ENCODE measurements around the gene NDNF. TPM values are rescaled to one million over a fixed set of nuclear protein-coding genes. Genes with fewer than 3 reads are reported as not detected.

The NDNF gene
- not detected for polyA plus RNA-seq (2012; ENCODE audit: low read depth, missing spikeins)

- no peak for FAIRE-seq
- TF ChIP-seq POLR2A (IDR thresholded peaks at IDR 0.05; ENCODE audit: low read depth, low read length) (no peak), POLR2AphosphoS5 (IDR thresholded peaks at IDR 0.05; ENCODE audit: low read depth, low read length) (no peak), TAF1 (IDR thresholded peaks at IDR 0.05; ENCODE audit: low read depth, low read length) (no peak), POU2F2 (IDR thresholded peaks at IDR 0.05; ENCODE audit: low read depth, low read length) (no peak), PAX5 (IDR thresholded peaks at IDR 0.05; ENCODE audit: insufficient read depth, low read length, severe bottlenecking) (no peak), SPI1 (IDR thresholded peaks at IDR 0.05; ENCODE audit: low read depth, low read length) (no peak)
- DNase-seq (ENCODE audit: insufficient read length, low spot score), result no peak
Observed at GRCh38 chr4:121072224-121073003, at the start of gene NDNF. NDNF (minus strand) TSS chr4:121072535; CDS start chr4:121045837, 26,698 bp downstream.

- no peak for DNase-seq (ENCODE audit: insufficient read length, low spot score)
- no peak for FAIRE-seq
- TF ChIP-seq SPI1 (IDR thresholded peaks at IDR 0.05; ENCODE audit: low read depth, low read length), result no peak
- TF ChIP-seq POLR2AphosphoS5 (IDR thresholded peaks at IDR 0.05; ENCODE audit: low read depth, low read length), result no peak
- TF ChIP-seq TAF1 (IDR thresholded peaks at IDR 0.05; ENCODE audit: low read depth, low read length), result no peak
- TF ChIP-seq POLR2A (IDR thresholded peaks at IDR 0.05; ENCODE audit: low read depth, low read length), result no peak
- no peak for TF ChIP-seq POU2F2 (IDR thresholded peaks at IDR 0.05; ENCODE audit: low read depth, low read length)
- TF ChIP-seq PAX5 (IDR thresholded peaks at IDR 0.05; ENCODE audit: insufficient read depth, low read length, severe bottlenecking), result no peak
Observed at GRCh38 chr4:121119715-121120114, 47.4 kb upstream of the NDNF start.

- DNase-seq (ENCODE audit: insufficient read length, low spot score) (no peak), FAIRE-seq (no peak)
- no peak for TF ChIP-seq PAX5 (IDR thresholded peaks at IDR 0.05; ENCODE audit: insufficient read depth, low read length, severe bottlenecking)
- TF ChIP-seq TAF1 (IDR thresholded peaks at IDR 0.05; ENCODE audit: low read depth, low read length), result no peak
- no peak for TF ChIP-seq POLR2AphosphoS5 (IDR thresholded peaks at IDR 0.05; ENCODE audit: low read depth, low read length)
- TF ChIP-seq POLR2A (IDR thresholded peaks at IDR 0.05; ENCODE audit: low read depth, low read length), result no peak
- no peak for TF ChIP-seq SPI1 (IDR thresholded peaks at IDR 0.05; ENCODE audit: low read depth, low read length)
- no peak for TF ChIP-seq POU2F2 (IDR thresholded peaks at IDR 0.05; ENCODE audit: low read depth, low read length)
Observed at GRCh38 chr4:121118344-121118743, 46.0 kb upstream of the NDNF start.

- TF ChIP-seq POLR2A (IDR thresholded peaks at IDR 0.05; ENCODE audit: low read depth, low read length), result no peak
- TF ChIP-seq TAF1 (IDR thresholded peaks at IDR 0.05; ENCODE audit: low read depth, low read length), result no peak
- TF ChIP-seq SPI1 (IDR thresholded peaks at IDR 0.05; ENCODE audit: low read depth, low read length), result no peak
- no peak for TF ChIP-seq POU2F2 (IDR thresholded peaks at IDR 0.05; ENCODE audit: low read depth, low read length)
- TF ChIP-seq POLR2AphosphoS5 (IDR thresholded peaks at IDR 0.05; ENCODE audit: low read depth, low read length), result no peak
- TF ChIP-seq PAX5 (IDR thresholded peaks at IDR 0.05; ENCODE audit: insufficient read depth, low read length, severe bottlenecking), result no peak
- FAIRE-seq (no peak), DNase-seq (ENCODE audit: insufficient read length, low spot score) (no peak)
Observed at GRCh38 chr4:121114756-121115155, 42.4 kb upstream of the NDNF start.

GRCh38 chr4:121112530-121112929, 40.2 kb upstream of the NDNF start:
- FAIRE-seq (no peak), DNase-seq (ENCODE audit: insufficient read length, low spot score) (no peak)
- no peak for TF ChIP-seq POLR2A (IDR thresholded peaks at IDR 0.05; ENCODE audit: low read depth, low read length)
- TF ChIP-seq POU2F2 (IDR thresholded peaks at IDR 0.05; ENCODE audit: low read depth, low read length), result no peak
- TF ChIP-seq TAF1 (IDR thresholded peaks at IDR 0.05; ENCODE audit: low read depth, low read length), result no peak
- no peak for TF ChIP-seq SPI1 (IDR thresholded peaks at IDR 0.05; ENCODE audit: low read depth, low read length)
- TF ChIP-seq POLR2AphosphoS5 (IDR thresholded peaks at IDR 0.05; ENCODE audit: low read depth, low read length), result no peak
- TF ChIP-seq PAX5 (IDR thresholded peaks at IDR 0.05; ENCODE audit: insufficient read depth, low read length, severe bottlenecking), result no peak

- no peak for DNase-seq (ENCODE audit: insufficient read length, low spot score)
- no peak for FAIRE-seq
Observed at GRCh38 chr4:121108557-121108956, 36.2 kb upstream of the NDNF start.

GRCh38 chr4:121107507-121107906, 35.2 kb upstream of the NDNF start:
- DNase-seq (ENCODE audit: insufficient read length, low spot score), result no peak
- FAIRE-seq, result no peak
- TF ChIP-seq PAX5 (IDR thresholded peaks at IDR 0.05; ENCODE audit: insufficient read depth, low read length, severe bottlenecking) (no peak), POLR2AphosphoS5 (IDR thresholded peaks at IDR 0.05; ENCODE audit: low read depth, low read length) (no peak), POLR2A (IDR thresholded peaks at IDR 0.05; ENCODE audit: low read depth, low read length) (no peak), SPI1 (IDR thresholded peaks at IDR 0.05; ENCODE audit: low read depth, low read length) (no peak), POU2F2 (IDR thresholded peaks at IDR 0.05; ENCODE audit: low read depth, low read length) (no peak), TAF1 (IDR thresholded peaks at IDR 0.05; ENCODE audit: low read depth, low read length) (no peak)

More at GRCh38 chr4:121108557-121108956, 36.2 kb upstream of the NDNF start:
- no peak for TF ChIP-seq PAX5 (IDR thresholded peaks at IDR 0.05; ENCODE audit: insufficient read depth, low read length, severe bottlenecking)
- TF ChIP-seq TAF1 (IDR thresholded peaks at IDR 0.05; ENCODE audit: low read depth, low read length), result no peak
- TF ChIP-seq POU2F2 (IDR thresholded peaks at IDR 0.05; ENCODE audit: low read depth, low read length), result no peak
- no peak for TF ChIP-seq SPI1 (IDR thresholded peaks at IDR 0.05; ENCODE audit: low read depth, low read length)
- no peak for TF ChIP-seq POLR2AphosphoS5 (IDR thresholded peaks at IDR 0.05; ENCODE audit: low read depth, low read length)

GRCh38 chr4:121100093-121100775, 27.9 kb upstream of the NDNF start:
- FAIRE-seq (no peak), DNase-seq (ENCODE audit: insufficient read length, low spot score) (no peak)
- no peak for TF ChIP-seq PAX5 (IDR thresholded peaks at IDR 0.05; ENCODE audit: insufficient read depth, low read length, severe bottlenecking)
- TF ChIP-seq POU2F2 (IDR thresholded peaks at IDR 0.05; ENCODE audit: low read depth, low read length), result no peak
- no peak for TF ChIP-seq SPI1 (IDR thresholded peaks at IDR 0.05; ENCODE audit: low read depth, low read length)
- no peak for TF ChIP-seq TAF1 (IDR thresholded peaks at IDR 0.05; ENCODE audit: low read depth, low read length)
- no peak for TF ChIP-seq POLR2AphosphoS5 (IDR thresholded peaks at IDR 0.05; ENCODE audit: low read depth, low read length)
- no peak for TF ChIP-seq POLR2A (IDR thresholded peaks at IDR 0.05; ENCODE audit: low read depth, low read length)

GRCh38 chr4:121098266-121098665, 25.9 kb upstream of the NDNF start:
- no peak for FAIRE-seq
- no peak for DNase-seq (ENCODE audit: insufficient read length, low spot score)
- TF ChIP-seq POLR2AphosphoS5 (IDR thresholded peaks at IDR 0.05; ENCODE audit: low read depth, low read length) (no peak), SPI1 (IDR thresholded peaks at IDR 0.05; ENCODE audit: low read depth, low read length) (no peak), POLR2A (IDR thresholded peaks at IDR 0.05; ENCODE audit: low read depth, low read length) (no peak), POU2F2 (IDR thresholded peaks at IDR 0.05; ENCODE audit: low read depth, low read length) (no peak), TAF1 (IDR thresholded peaks at IDR 0.05; ENCODE audit: low read depth, low read length) (no peak), PAX5 (IDR thresholded peaks at IDR 0.05; ENCODE audit: insufficient read depth, low read length, severe bottlenecking) (no peak)

All from GM12891 (cell line).